ENCODE measurements around the gene RIN1.

DNA sequence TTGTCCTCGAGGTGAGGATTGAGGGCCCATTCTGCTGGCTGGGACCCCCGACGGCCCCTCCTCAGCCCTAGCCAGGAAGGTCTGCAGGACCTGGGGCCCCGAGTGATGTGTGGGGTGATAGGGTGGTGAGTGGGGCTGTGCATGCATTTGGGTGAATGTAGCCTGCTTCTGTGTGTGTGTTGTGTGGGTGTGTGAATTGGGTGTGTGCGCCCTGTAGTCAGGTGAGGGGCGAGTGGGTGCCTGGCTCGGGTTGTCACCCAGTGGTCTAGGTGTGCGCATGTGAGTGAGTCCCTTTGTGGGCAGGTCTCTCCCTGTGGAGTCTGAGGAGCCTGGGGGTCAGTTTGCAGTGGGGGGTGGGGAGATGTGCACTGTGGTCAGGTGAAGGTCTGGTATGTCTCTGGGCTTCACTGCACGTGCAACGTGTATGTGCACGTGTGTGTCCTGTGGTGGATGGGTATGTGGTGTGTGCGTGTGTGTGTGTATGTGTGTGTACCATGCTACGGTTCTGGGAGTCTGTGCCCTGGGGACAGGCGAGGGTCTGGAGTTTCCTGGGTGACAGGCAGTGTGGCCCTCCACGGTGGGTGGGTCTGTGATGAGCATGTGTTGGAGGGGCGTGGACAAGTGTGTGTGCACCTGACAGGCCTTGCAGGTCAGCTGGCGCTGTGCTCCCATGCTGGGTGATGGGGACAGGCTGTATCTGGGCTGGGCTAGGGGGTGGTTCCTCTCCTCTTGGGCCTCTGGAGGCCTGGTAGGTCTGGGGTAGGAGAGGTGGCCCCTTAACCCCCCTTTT lies 43.5 kb downstream of the RIN1 start:
- TF ChIP-seq, protein P1, sequence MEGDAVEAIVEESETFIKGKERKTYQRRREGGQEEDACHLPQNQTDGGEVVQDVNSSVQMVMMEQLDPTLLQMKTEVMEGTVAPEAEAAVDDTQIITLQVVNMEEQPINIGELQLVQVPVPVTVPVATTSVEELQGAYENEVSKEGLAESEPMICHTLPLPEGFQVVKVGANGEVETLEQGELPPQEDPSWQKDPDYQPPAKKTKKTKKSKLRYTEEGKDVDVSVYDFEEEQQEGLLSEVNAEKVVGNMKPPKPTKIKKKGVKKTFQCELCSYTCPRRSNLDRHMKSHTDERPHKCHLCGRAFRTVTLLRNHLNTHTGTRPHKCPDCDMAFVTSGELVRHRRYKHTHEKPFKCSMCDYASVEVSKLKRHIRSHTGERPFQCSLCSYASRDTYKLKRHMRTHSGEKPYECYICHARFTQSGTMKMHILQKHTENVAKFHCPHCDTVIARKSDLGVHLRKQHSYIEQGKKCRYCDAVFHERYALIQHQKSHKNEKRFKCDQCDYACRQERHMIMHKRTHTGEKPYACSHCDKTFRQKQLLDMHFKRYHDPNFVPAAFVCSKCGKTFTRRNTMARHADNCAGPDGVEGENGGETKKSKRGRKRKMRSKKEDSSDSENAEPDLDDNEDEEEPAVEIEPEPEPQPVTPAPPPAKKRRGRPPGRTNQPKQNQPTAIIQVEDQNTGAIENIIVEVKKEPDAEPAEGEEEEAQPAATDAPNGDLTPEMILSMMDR (IDR thresholded peaks at IDR 0.05) = no peak
- no peak for TF ChIP-seq POLR2A (IDR thresholded peaks at IDR 0.05)
